Stomach (tissue), 4 donors: ENCODE results near the gene TMPRSS12.
"Not testable (repeated sequence)": the region's sequence is repeated elsewhere in the genome, so short reads cannot be mapped to it uniquely, and the experiment has no call there.

ENCODE experiments used
- EP300 ChIP-seq: sonication (generic); formaldehyde crosslinking; IDR thresholded peaks from one replicate; pipeline ENCODE4 v1.6.1; 2017; ENCODE audit warnings: antibody characterized with exemption
- POLR2AphosphoS5 ChIP-seq, 3 donors: sonication (generic); formaldehyde crosslinking; IDR thresholded peaks; one replicate each; pipeline ENCODE4 v1.6.1; 2016; ENCODE audit warnings: antibody characterized with exemption in 3 of 3
- TF ChIP-seq, protein P1 (sequence below), 7 experiments: fragments of 450-650 bp in 4 of 7; fragments of 200-600 bp in 3 of 7; sonication (generic) in 3 of 7; IDR thresholded peaks; one replicate each; pipeline ENCODE4 v1.5.1; 2016 to 2019; ENCODE audit warnings: antibody characterized with exemption in 7 of 7, control low read depth in 2 of 7, mild to moderate bottlenecking in 1 of 7

DNA sequence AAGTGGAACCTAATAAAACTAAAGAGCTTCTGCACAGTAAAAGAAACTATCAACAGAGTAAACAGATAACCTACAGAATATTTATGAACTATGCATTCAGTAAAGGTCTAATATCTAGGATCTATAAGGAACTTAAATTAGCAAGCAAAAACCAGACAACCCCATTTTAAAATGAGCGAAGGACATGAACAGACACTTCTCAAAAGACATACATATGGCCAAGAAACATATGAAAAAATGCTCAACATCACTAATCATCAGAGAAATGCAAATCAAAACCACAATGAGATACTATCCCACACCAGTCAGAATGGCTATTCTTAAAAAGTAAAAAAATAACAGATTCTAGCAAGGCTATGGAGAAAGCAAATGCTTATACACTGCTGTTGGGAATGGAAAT, 12.5 kb downstream of the TMPRSS12 start:
- TF ChIP-seq, protein P1, sequence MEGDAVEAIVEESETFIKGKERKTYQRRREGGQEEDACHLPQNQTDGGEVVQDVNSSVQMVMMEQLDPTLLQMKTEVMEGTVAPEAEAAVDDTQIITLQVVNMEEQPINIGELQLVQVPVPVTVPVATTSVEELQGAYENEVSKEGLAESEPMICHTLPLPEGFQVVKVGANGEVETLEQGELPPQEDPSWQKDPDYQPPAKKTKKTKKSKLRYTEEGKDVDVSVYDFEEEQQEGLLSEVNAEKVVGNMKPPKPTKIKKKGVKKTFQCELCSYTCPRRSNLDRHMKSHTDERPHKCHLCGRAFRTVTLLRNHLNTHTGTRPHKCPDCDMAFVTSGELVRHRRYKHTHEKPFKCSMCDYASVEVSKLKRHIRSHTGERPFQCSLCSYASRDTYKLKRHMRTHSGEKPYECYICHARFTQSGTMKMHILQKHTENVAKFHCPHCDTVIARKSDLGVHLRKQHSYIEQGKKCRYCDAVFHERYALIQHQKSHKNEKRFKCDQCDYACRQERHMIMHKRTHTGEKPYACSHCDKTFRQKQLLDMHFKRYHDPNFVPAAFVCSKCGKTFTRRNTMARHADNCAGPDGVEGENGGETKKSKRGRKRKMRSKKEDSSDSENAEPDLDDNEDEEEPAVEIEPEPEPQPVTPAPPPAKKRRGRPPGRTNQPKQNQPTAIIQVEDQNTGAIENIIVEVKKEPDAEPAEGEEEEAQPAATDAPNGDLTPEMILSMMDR (IDR thresholded peaks at IDR 0.05) = not testable (repeated sequence)
- not testable (repeated sequence) for TF ChIP-seq POLR2AphosphoS5 (IDR thresholded peaks at IDR 0.05); EP300
